Natural killer cell (primary cell): ENCODE results near the gene USP3. TPM values are rescaled to one million over a fixed set of nuclear protein-coding genes. Genes with fewer than 3 reads are reported as not detected.

Experiments
- ATAC-seq, 3 donors: fragments of 150-1000 bp in 2 of 3; fragments of 200-7000 bp in 1 of 3; cut with Tn5 transposase; 1 replicate in 1 of 3; 2 replicates in 2 of 3; pipeline ENCODE4 v1.10.0; 2021; ENCODE audit warnings: mild to moderate bottlenecking in 2 of 3, moderate library complexity in 2 of 3
- DNase-seq, 2 donors: peaks; one replicate each; pipeline versions ENCODE4 v3.0.0 to v3.0.0-alpha.2; 2013 to 2021; ENCODE audit warnings: mixed read lengths in 1 of 2
- H3K27ac ChIP-seq: one replicate; pipeline ENCODE4 v1.5.1; 2013; ENCODE audit warnings: mild to moderate bottlenecking, low read length
- H3K27me3 ChIP-seq: one replicate; pipeline ENCODE4 v1.6.1; 2013; ENCODE audit warnings: low read length; ENCODE audit not compliant: control insufficient read depth, insufficient read depth
- H3K36me3 ChIP-seq: one replicate; pipeline ENCODE4 v1.6.1; 2013; ENCODE audit warnings: low read length; ENCODE audit not compliant: control insufficient read depth, insufficient read depth
- H3K4me1 ChIP-seq: one replicate; pipeline ENCODE4 v1.6.1; 2013; ENCODE audit warnings: low read length; ENCODE audit not compliant: control insufficient read depth, insufficient read depth
- H3K4me3 ChIP-seq: one replicate; pipeline ENCODE4 v1.5.1; 2013; ENCODE audit warnings: low read length
- H3K9me3 ChIP-seq: one replicate; pipeline ENCODE4 v1.6.1; 2013; ENCODE audit warnings: low read length; ENCODE audit not compliant: control insufficient read depth, insufficient read depth
- H3K27ac Mint-ChIP-seq, 2 donors: one replicate each; pipeline ENCODE4 v1.8.0; 2022; ENCODE audit warnings: mild to moderate bottlenecking in 2 of 2, mixed read lengths in 2 of 2, moderate library complexity in 1 of 2
- H3K27me3 Mint-ChIP-seq, 2 donors: one replicate each; pipeline ENCODE4 v1.8.0; 2022; ENCODE audit warnings: low read depth in 2 of 2, mixed read lengths in 2 of 2
- H3K36me3 Mint-ChIP-seq: one replicate; pipeline ENCODE4 v1.8.0; 2022; ENCODE audit warnings: mixed read lengths
- H3K4me1 Mint-ChIP-seq, 2 donors: one replicate each; pipeline ENCODE4 v1.8.0; 2022; ENCODE audit warnings: mixed read lengths in 2 of 2
- H3K4me3 Mint-ChIP-seq: one replicate; pipeline ENCODE4 v1.8.0; 2022; ENCODE audit warnings: mild to moderate bottlenecking, moderate library complexity, mixed read lengths
- H3K9me3 Mint-ChIP-seq, 2 donors: one replicate each; pipeline ENCODE4 v1.8.0; 2022; ENCODE audit warnings: mixed read lengths in 2 of 2
- WGBS: methylation state at CpG from one replicate; pipeline ENCODE4 v1.1.7; 2013; ENCODE audit warnings: missing lambda C conversion rate; ENCODE audit not compliant: insufficient coverage; 5-methylcytosine and 5-hydroxymethylcytosine counted together
- intact Hi-C: fragments of 100-400 bp; cut with micrococcal nuclease; formaldehyde crosslinking; loops from one replicate; pipeline ENCODE4 v1.14.2; 2022
- total RNA-seq, 4 donors: library from RNA; stranded (reverse); fragments of 120-200 nt in 1 of 4; gene quantifications; one replicate each; pipeline versions ENCODE4 v1.2.3 to v1.2.4, GENCODE V29; 2013 to 2022
- TF ChIP-seq, protein P1 (sequence below): fragments of 200-600 bp; IDR thresholded peaks from one replicate; pipeline ENCODE4 v1.8.0; 2022; ENCODE audit warnings: antibody characterized with exemption

USP3 gene
- total RNA-seq, 3 donors from 2014 or later (not counting 1 experiment from before 2014, with no cell fraction given): 163 to 187 (median 169) TPM

DNA sequence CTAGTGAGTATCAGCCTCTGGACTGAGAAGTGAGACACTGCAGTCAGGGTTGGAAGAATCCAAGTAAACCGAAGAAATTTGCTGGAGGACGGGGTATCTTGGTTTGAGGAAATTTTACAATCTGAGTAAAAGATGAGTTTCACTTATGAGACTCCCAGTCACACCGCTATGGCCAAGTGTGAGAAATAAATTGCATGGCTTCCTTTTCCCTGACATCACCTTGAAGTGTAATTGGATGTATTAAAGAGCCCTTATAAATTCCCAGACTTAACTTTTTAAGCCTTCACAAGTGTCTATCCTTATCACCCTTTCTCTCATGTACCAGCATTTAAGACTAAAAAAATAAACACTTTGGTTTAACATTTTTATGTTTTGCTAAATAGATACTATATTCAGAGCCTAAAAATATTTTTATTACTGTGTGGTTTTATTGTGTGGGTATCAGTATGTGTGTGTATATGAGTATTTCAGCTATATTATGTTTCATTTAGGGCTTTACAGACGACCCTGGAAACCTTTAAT is 23.8 kb downstream of the USP3 start:
- no peaks in the 10 kb centered on the region for H3K9me3 Mint-ChIP-seq
- intact Hi-C loops: no loop called here
- H3K27ac Mint-ChIP-seq: peak overlapping the region; percentile 57 to 64
- no peaks in the 10 kb centered on the region for H3K36me3 ChIP-seq
- H3K27ac ChIP-seq: no peak overlapping the region
- peaks cover 95 to 98% of the 10 kb centered on the region in 2 donors for H3K4me1 Mint-ChIP-seq
- H3K4me3 Mint-ChIP-seq: peak overlapping the region; percentile 50
- peaks cover 27% of the 10 kb centered on the region for H3K4me1 ChIP-seq
- DNase-seq: no peak
- ATAC-seq: no peak
- TF ChIP-seq, protein P1, sequence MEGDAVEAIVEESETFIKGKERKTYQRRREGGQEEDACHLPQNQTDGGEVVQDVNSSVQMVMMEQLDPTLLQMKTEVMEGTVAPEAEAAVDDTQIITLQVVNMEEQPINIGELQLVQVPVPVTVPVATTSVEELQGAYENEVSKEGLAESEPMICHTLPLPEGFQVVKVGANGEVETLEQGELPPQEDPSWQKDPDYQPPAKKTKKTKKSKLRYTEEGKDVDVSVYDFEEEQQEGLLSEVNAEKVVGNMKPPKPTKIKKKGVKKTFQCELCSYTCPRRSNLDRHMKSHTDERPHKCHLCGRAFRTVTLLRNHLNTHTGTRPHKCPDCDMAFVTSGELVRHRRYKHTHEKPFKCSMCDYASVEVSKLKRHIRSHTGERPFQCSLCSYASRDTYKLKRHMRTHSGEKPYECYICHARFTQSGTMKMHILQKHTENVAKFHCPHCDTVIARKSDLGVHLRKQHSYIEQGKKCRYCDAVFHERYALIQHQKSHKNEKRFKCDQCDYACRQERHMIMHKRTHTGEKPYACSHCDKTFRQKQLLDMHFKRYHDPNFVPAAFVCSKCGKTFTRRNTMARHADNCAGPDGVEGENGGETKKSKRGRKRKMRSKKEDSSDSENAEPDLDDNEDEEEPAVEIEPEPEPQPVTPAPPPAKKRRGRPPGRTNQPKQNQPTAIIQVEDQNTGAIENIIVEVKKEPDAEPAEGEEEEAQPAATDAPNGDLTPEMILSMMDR: no peak
- H3K9me3 ChIP-seq: no peaks in the 10 kb centered on the region
- H3K27me3 Mint-ChIP-seq: no peaks in the 10 kb centered on the region
- H3K27me3 ChIP-seq: no peaks in the 10 kb centered on the region
- no peaks in the 10 kb centered on the region for H3K36me3 Mint-ChIP-seq
- no peak overlapping the region for H3K4me3 ChIP-seq
- WGBS: 84% methylated on average over 3 of the region's 4 CpGs

DNA sequence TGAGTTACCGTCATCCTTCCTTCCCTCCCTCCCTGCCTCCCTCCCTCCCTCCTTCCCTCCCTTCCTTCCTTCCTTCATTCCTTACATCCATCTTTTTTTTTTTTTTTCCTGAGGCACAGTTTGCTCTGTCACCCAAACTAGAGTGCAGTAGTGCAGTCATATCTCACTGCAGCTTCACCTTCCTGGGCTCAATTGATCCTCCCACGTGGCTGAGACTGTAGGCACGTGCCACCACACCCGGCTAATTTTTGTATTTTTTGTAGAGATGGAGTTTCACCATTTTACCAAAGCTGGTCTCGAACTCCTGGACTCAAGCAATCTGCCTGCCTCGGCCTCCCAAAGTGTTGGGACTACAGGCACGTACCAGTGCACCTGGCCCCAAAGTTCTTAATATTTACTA is 25.8 kb downstream of the USP3 start:
- ATAC-seq (no peak), DNase-seq (no peak)
- H3K4me1 ChIP-seq: peaks cover 17% of the 10 kb centered on the region
- no peak overlapping the region for H3K4me3 ChIP-seq
- H3K27me3 ChIP-seq: no peaks in the 10 kb centered on the region
- H3K36me3 ChIP-seq: peaks cover 2% of the 10 kb centered on the region
- no peak overlapping the region for H3K4me3 Mint-ChIP-seq
- H3K4me1 Mint-ChIP-seq: peaks cover 83 to 90% of the 10 kb centered on the region in 2 donors
- no peaks in the 10 kb centered on the region for H3K9me3 ChIP-seq
- H3K36me3 Mint-ChIP-seq: no peaks in the 10 kb centered on the region
- H3K27ac ChIP-seq: no peak overlapping the region
- peak overlapping the region; percentile 76 to 77 for H3K27ac Mint-ChIP-seq
- no peaks in the 10 kb centered on the region for H3K27me3 Mint-ChIP-seq
- no peaks in the 10 kb centered on the region for H3K9me3 Mint-ChIP-seq
- WGBS: 90% methylated on average over 7 of the region's 7 CpGs
- TF ChIP-seq, protein P1: no peak
- intact Hi-C loops: no loop called here

DNA sequence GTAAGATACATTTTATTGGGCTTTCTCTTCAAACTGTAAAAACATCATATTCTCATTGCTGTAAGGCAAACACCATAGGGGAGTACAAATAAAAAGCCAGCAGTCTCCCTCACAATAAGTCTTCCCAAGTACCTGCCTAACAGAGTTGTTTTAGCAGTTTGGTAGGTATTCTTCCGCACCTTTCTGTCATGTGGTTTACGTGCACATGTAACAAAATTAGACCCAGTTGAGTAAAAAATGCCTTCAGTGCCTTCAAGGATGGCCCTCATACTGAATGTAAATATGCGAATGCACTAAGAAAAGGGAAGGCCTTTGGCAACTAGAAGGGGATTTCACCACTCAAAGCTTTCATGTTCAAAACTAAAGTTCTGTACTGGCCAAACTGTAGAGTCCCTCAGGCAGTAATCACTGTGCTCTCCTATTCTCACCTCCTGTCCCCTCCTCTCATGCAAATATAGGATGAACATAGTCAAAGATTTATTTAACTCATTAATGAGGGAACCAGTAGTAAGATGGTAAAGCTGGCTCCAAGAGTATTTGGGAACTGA is 26.4 kb downstream of the USP3 start:
- ATAC-seq (no peak), DNase-seq (peak in 1 of 2 donors; percentile 33)
- peaks cover 4% of the 10 kb centered on the region for H3K36me3 ChIP-seq
- 66% methylated on average over 3 of the region's 3 CpGs for WGBS
- Mint-ChIP-seq H3K27me3 (no peaks in the 10 kb centered on the region), H3K27ac (peak overlapping the region; percentile 76 to 77), H3K9me3 (no peaks in the 10 kb centered on the region), H3K4me1 (peaks cover 86 to 92% of the 10 kb centered on the region in 2 donors), H3K36me3 (no peaks in the 10 kb centered on the region), H3K4me3 (no peak overlapping the region)
- peaks cover 15% of the 10 kb centered on the region for H3K4me1 ChIP-seq
- H3K27me3 ChIP-seq: no peaks in the 10 kb centered on the region
- TF ChIP-seq, protein P1: no peak
- H3K27ac ChIP-seq: no peak overlapping the region
- intact Hi-C loops: no loop called here
- H3K9me3 ChIP-seq: no peaks in the 10 kb centered on the region
- no peak overlapping the region for H3K4me3 ChIP-seq

DNA sequence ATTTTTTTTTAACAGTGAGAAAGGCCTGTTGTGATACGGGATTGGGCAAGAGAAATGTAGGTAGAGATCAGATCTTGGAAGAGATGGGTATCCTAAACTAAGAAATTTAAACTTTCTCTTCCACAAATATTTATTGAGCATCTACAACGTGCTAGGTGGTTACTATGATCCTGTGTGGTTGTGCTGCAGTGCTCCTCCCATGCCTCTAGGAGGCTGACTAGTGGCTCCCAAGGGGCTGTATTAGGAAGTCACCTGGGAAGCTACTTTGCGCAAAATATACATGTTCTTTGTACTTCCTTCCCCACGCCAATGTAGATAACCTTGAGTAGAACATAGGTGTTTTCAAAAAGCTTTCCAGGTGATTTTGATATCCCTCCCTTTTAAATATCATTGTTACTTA is 27.2 kb downstream of the USP3 start:
- intact Hi-C loops: no loop called here
- 20% methylated on average over 1 of the region's 4 CpGs for WGBS
- no peak overlapping the region for H3K4me3 ChIP-seq
- Mint-ChIP-seq H3K4me3 (no peak overlapping the region), H3K27me3 (no peaks in the 10 kb centered on the region), H3K9me3 (no peaks in the 10 kb centered on the region), H3K36me3 (no peaks in the 10 kb centered on the region), H3K4me1 (peaks cover 85 to 92% of the 10 kb centered on the region in 2 donors), H3K27ac (peak overlapping the region; percentile 76 to 77)
- TF ChIP-seq, protein P1: no peak
- DNase-seq: peak in 1 of 2 donors; percentile 35
- no peaks in the 10 kb centered on the region for H3K27me3 ChIP-seq
- peak in 2 of 3 donors; percentile 44 to 53 for ATAC-seq
- H3K27ac ChIP-seq: no peak overlapping the region
- H3K9me3 ChIP-seq: no peaks in the 10 kb centered on the region
- peaks cover 4% of the 10 kb centered on the region for H3K36me3 ChIP-seq
- peaks cover 15% of the 10 kb centered on the region for H3K4me1 ChIP-seq
